ENCODE measurements around the gene SMC4. TPM values are rescaled to one million over a fixed set of nuclear protein-coding genes. Genes with fewer than 3 reads are reported as not detected.

The SMC4 gene
- total RNA-seq, 4 donors from 2014 or later = 34.3 to 123 (median 50.8) TPM

- H3K9me3 ChIP-seq = no peaks in the 10 kb centered on the region
- no peaks in the 10 kb centered on the region for H3K4me1 ChIP-seq
- TF ChIP-seq CTCF (IDR thresholded peaks at IDR 0.05) (no peak), POLR2A (IDR thresholded peaks at IDR 0.05) (no peak)
- no peak overlapping the region for H3K4me3 ChIP-seq
- DNase-seq = no peak
- H3K27ac ChIP-seq = no peak overlapping the region
- H3K36me3 ChIP-seq = peaks cover 0 to 60% (median 0%) of the 10 kb centered on the region in 3 donors
- H3K27me3 ChIP-seq = no peaks in the 10 kb centered on the region
Observed at GRCh38 chr3:160417311-160417710, 17.9 kb downstream of the SMC4 start.

GRCh38 chr3:160427832-160428424, 28.5 kb downstream of the SMC4 start:
- Histone ChIP-seq H3K9me3 (no peaks in the 10 kb centered on the region), H3K27ac (no peak overlapping the region), H3K27me3 (no peaks in the 10 kb centered on the region), H3K4me3 (no peak overlapping the region), H3K4me1 (no peaks in the 10 kb centered on the region), H3K36me3 (peaks cover 0 to 75% (median 0%) of the 10 kb centered on the region in 3 donors)
- TF ChIP-seq CTCF (IDR thresholded peaks at IDR 0.05) (no peak), POLR2A (IDR thresholded peaks at IDR 0.05) (no peak)
- no peak for DNase-seq

GRCh38 chr3:160434071-160434470, 34.6 kb downstream of the SMC4 start:
- Histone ChIP-seq H3K9me3 (no peaks in the 10 kb centered on the region), H3K27ac (no peak overlapping the region), H3K27me3 (no peaks in the 10 kb centered on the region), H3K36me3 (peaks cover 0 to 54% (median 0%) of the 10 kb centered on the region in 3 donors), H3K4me3 (no peak overlapping the region), H3K4me1 (no peaks in the 10 kb centered on the region)
- DNase-seq = no peak
- no peak for TF ChIP-seq CTCF (IDR thresholded peaks at IDR 0.05)
- TF ChIP-seq POLR2A (IDR thresholded peaks at IDR 0.05) = no peak

- Histone ChIP-seq H3K4me3 (no peak overlapping the region), H3K9me3 (no peaks in the 10 kb centered on the region), H3K27ac (no peak overlapping the region), H3K27me3 (no peaks in the 10 kb centered on the region), H3K4me1 (no peaks in the 10 kb centered on the region), H3K36me3 (peaks cover 0 to 44% (median 0%) of the 10 kb centered on the region in 3 donors)
- no peak for DNase-seq
- TF ChIP-seq CTCF (IDR thresholded peaks at IDR 0.05) = no peak
- no peak for TF ChIP-seq POLR2A (IDR thresholded peaks at IDR 0.05)
Observed at GRCh38 chr3:160435095-160435494, 35.6 kb downstream of the SMC4 start.

GRCh38 chr3:160435747-160436146, 36.3 kb downstream of the SMC4 start:
- Histone ChIP-seq H3K4me3 (no peak overlapping the region), H3K36me3 (peaks cover 0 to 37% (median 0%) of the 10 kb centered on the region in 3 donors), H3K4me1 (no peaks in the 10 kb centered on the region), H3K9me3 (no peaks in the 10 kb centered on the region), H3K27ac (no peak overlapping the region), H3K27me3 (no peaks in the 10 kb centered on the region)
- no peak for DNase-seq
- TF ChIP-seq CTCF (IDR thresholded peaks at IDR 0.05) = no peak
- TF ChIP-seq POLR2A (IDR thresholded peaks at IDR 0.05) = no peak

GRCh38 chr3:160437083-160437455, 37.6 kb downstream of the SMC4 start:
- TF ChIP-seq CTCF (IDR thresholded peaks at IDR 0.05) (no peak), POLR2A (IDR thresholded peaks at IDR 0.05) (no peak)
- DNase-seq = no peak
- Histone ChIP-seq H3K4me3 (no peak overlapping the region), H3K27ac (no peak overlapping the region), H3K36me3 (peaks cover 0 to 26% (median 0%) of the 10 kb centered on the region in 3 donors), H3K27me3 (no peaks in the 10 kb centered on the region), H3K4me1 (no peaks in the 10 kb centered on the region), H3K9me3 (no peaks in the 10 kb centered on the region)

All from Peyer's patch (tissue), 4 donors.